A172 (cell line): ENCODE results near the gene PRSS12. TPM values are rescaled to one million over a fixed set of nuclear protein-coding genes. Genes with fewer than 3 reads are reported as not detected.
"Not testable (repeated sequence)": the region's sequence is repeated elsewhere in the genome, so short reads cannot be mapped to it uniquely, and the experiment has no call there.

ENCODE experiments used
- DNase-seq: peaks from one replicate; pipeline ENCODE4 v3.0.0-alpha.2; 2015; ENCODE audit warnings: low spot score
- total RNA-seq: library from RNA; depleted of rRNA; stranded (reverse); fragments of >200 nt; shearing (Covaris generic); gene quantifications from 2 replicates; pipeline ENCODE4 v1.2.3, GENCODE V29; 2014

The PRSS12 gene
- total RNA-seq, 1 experiment from 2014 or later = 1.5 TPM

DNA sequence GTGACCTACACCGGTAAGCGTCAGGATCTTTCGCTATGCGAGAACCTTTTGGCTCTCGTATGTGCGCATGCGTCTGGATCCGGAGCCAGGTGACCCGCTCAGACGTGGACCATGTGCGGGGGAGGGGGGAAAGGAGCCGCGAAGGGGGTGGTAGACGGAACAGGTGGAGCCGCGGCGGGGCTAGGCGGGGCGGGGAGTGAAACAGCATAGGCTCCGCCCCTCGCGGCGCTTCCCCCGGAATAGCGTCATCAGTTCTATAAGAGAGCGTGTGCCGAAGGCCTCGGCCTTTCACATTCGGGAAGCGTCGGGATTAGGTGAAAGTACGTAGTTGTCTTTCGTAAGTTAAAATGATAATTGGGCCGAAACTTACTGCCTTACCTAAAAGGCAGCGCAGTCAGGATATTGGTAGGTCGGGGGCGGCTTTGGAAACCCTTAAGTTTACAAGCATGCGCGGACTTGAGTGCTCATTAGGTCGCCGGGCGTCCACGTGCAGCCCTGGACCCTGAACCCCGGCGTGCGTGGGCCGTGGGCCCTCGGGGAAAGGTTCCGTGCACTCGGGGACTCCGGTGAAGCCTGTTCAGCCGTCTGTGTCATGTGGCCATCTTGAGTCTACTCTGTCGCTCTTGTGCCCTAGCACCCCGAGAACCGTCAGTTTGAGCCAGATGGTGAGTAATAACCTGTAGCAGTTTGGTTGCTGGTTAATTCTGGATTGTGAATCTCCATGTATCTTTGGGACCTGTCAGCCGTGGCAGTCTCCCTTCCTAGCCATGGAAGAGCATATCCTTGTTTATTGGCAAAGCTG is 74.1 kb downstream of the PRSS12 start:
- peak; percentile 93 for DNase-seq

DNA sequence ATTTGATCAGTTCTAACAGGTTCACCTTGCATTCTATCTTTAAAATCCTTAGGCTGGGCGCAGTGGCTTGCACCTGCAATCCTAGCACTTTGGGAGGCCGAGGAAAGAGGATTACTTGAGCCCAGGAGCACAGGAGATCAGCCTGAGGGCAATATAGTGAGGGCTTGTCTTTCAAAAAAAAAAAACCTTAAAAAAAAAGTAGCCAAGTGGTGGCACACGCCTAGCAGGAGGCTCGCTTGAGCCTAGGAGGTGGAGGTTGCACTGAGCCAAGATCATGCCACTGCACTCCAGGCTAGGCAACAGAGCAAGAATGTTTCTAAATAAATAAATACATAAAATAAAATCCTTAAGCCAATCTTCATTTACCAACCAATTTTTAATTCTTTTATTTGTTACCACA is 75.6 kb downstream of the PRSS12 start:
- no peak for DNase-seq

DNA sequence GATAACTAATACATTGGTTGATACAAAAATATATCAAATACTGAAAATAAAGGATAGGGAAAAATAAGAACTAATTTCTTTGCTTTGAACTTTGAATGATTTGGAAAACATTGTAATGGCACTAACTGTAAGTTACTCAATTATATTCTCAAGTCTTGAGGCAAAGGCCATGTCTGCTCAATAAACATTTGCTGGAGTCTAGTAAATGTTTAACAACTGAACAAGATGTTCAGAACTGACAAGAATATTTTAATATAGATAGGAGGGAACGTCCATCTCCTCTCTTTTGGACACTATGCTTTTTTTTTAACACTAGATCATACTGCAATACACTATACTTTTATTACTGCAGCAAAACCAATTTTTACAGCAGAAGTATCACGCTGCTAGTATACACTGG is 76.2 kb downstream of the PRSS12 start:
- DNase-seq = no peak

DNA sequence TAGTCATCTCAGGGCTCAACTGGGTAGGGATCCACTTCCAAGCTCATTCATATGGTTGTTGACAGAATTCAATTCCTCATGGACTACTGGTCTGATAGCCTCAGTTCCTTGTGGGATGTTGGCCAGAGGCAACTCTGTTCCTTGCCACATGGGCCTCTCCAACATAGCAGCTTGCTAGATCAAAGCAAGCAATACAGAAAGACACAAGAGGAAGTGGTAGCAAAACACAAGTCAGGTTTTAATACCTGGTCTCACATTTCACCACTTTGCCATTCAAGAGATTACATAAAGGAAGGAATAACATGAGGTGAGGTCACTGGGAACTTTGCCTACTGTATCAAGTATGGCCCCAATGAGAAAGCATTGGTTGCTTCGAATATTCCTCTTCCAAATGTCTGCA is 79.2 kb downstream of the PRSS12 start:
- no peak for DNase-seq

DNA sequence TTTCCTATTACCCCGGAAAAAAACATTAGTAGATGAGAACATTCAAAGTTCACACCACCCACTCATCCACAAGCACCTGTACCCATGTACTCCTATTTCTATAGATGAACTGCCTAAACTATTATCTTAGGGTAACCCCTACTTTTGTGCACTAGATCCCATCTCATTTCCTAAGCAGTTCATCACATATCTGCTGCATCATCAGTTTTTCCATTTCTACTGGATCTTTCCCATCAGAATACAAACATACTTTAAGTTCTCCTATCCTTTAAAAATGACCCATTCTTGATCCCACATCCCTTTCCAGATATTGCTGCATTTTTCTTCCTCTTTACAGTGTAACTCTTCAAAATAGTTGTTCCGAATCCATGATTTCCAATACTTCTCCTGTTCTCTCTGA is 81.0 kb downstream of the PRSS12 start:
- no peak for DNase-seq

DNA sequence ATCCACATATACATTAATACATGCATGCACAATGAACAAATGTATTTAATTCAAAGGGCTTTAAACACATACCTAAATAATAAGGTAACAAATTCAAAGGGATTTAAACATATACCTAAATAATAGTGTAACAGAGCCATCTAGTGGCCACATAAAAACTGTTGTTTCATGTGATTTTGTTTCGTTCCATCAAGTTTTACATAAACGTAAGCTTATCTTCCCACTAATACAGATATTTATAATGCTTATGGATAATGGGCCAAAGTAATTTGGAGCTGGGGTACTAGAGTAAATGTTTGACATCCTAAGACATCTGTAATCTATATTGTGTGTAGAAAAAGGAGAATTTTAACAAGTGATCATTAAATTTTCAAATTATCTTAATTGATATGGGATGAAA is 82.3 kb downstream of the PRSS12 start:
- peak; percentile 39 for DNase-seq

DNA sequence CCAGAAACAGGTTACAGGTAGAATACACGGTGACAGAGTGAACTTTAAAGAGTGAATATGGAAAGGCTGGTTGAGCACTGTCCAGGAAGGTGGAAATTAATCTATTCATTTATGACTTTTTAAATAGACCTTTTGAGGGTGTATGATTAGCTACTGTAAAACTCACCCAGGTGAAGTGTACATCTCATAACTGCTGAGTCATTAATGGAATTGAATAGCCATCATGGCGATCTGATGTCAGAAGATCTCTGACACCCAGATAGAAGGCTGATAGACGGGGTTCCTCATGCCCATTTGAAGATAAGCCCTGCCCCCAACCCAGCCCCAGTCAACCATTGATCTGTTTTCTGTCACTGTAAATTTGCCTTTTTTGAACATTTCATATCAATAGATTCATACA is 84.0 kb downstream of the PRSS12 start:
- no peak for DNase-seq

DNA sequence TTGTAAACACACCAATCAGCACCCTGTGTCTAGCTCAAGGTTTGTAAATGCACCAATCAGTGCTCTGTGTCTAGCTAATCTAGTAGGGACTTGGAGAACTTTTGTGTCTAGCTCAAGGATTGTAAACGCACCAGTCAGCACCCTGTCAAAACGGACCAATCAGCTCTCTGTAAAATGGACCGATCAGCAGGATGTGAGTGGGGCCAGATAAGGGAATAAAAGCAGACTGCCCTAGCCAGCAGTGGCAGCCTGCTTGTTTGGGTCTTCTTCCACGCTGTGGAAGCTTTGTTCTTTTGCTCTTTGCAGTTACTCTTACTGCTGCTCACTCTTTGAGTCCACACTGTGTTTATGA is 86.7 kb downstream of the PRSS12 start:
- DNase-seq = not testable (repeated sequence)

DNA sequence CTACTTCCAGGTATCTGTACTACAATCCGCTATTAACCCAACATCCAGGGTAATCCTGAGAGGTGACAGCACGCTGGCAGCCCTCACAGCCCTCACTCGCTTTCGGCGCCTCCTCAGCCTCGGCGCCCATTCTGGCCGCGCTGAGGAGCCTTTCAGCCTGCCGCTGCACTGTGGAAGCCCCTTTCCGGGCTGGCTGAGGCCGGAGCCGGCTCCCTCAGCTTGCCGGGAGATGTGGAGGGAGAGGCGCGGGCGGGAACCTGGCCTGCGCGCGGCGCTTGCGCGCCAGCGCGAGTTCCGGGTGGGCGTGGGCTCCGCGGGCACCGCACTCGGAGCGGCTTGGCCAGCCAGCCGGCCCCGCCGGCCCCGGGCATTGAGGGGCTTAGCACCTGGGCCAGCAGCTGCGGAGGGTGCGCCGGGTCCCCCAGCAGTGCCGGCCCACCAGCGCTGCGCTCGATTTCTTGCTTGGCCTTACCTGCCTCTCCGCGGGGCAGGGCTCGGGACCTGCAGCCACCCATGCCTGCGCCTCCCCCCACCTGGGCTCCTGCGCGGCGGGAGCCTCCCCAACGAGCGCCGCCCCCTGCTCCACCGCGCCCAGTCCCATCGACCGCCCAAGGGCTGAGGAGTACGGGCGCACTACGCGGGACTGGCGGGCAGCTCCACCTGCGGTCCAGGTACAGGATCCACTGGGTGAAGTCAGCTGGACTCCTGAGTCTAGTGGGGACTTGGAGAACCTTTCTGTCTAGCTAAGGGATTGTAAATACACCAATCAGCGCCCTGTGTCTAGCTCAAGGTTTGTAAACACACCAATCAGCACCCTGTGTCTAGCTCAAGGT is 87.3 kb downstream of the PRSS12 start:
- no peak for DNase-seq

DNA sequence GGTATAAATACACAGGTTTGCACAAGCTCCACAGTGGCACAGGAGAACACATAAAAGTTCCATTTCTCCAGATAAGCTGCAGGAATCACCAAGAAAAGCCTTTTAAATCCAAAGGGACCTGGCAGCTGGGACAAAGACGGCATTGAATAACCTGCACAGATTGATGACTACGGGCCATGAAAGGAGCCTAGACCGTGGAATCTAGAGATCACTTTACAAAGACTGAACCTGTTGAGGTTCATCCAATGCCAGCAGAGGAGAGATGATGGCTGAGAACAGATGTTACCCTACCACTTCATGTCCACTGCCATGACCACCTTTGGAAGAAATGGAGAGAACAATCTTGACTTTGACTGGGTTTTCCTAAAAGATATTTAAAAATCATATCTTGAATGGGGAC is 88.7 kb downstream of the PRSS12 start:
- DNase-seq = no peak

DNA sequence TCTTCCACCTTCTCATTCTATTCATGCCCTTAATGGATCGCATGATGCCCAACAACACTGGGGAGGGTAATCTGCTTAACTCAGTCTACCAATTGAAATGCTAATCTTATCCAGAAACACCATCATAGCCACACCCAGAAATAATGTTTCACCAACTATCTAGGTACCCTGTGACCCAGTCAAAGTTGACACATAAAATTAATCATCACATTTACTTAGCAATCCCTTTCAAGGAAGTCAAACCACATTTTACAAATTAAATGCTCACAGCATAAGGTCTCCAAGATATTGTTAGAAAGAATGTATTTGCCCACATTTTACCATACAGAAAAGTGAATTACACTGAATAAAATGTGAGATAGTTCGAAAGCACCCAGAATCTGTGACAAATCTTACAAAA is 92.5 kb downstream of the PRSS12 start:
- DNase-seq = no peak

DNA sequence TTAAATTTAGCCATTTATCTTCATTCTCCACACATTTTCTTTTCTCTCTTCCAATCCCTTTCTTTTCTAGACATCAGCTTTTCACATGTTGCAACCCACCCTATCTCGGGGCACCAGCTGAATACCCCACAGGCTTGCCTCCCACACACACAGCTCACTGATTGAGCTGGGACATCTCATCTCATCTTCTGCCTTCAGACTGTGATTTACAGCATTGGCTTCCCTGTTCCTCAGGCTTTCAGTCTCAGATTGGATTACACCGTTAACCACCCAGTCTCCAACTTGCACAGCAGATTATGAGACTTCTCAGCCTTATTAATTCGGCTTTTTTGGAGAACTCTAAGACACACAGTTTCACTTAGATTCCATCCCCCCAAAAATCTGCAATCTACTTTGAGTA is 93.7 kb downstream of the PRSS12 start:
- DNase-seq = no peak

DNA sequence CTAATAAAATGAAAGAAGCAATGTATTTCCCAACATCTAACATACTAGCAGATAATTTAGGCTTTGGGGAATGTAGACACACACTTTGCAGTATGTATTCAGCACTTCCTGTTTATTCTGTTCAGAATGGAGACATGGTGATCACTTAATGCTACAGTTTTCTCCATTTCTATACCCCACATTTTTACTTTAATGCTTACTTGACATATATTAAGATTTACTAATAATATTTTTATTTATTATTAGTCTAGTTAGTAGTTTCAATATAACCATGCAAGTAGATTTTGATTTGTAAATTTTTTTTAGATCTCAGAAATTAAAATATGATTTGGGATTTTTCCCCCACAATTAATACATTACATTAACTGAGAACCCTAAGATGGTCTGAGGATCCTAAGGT is 98.4 kb downstream of the PRSS12 start:
- no peak for DNase-seq

DNA sequence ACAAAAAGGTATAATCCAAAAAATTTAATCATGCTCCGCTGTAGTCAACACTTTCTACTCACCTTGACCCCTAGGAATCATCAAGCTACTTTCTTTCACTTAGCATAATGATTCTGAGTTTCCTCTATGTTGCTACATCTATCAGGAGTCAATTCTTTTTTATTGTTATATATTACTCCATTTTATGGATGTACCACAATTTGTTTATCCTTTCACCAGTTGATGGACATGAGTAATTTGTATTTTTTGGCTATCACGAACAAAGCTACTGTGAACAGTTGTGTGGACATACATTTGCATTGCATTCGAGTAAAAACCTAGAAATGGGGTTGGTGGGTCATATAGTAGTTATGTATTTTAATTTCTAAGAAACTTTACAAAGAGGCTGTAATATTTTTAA is 102.9 kb downstream of the PRSS12 start:
- DNase-seq = no peak

DNA sequence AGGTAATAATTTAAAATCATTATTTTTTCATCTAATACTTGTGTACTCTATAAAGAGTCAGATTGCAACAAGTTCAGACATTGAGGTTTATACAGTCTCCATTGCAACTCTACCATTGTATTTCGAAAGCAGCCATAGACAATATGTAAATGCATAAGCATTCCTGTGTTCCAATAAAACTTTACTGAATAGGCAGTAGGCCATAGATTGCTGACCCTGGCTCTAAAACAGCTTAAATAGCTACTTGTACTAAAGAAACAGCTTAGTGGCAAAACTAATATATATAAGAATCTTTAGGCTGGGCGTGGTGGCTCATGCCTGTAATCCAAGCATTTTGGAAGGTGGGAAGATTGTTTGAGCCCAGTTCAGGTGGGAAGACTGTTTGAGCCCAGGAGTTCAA is 115.3 kb downstream of the PRSS12 start:
- no peak for DNase-seq

DNA sequence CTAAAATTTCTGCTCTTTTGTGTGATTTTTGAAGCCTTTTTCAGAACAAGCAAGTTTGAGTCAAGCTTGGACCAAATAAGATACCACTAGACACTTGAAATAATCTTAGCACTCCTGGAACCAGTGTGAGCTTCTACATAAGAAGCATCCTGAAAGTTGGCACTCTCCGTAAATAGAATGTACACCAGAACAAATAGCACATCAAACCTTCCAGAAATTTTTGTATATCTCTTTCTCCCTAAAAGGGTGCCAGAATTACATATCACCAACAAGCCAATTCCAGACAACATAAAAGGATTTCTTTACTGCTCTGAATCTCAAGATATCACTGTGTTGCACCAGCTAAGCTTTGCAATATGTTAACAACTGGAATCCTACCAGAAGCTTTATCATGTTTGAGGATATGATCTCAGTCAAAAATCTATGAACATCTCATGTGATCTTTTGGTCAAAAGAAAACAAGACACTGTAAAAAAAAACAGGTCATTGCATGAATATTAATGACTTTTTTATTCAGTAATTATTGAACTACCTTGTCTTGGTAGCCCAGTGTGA is 117.2 kb downstream of the PRSS12 start:
- DNase-seq = no peak
